RPMI7951 (cell line): Measurements from ENCODE around the gene RNF146. TPM values are rescaled to one million over a fixed set of nuclear protein-coding genes. Genes with fewer than 3 reads are reported as not detected.
"Not testable (repeated sequence)": the region's sequence is repeated elsewhere in the genome, so short reads cannot be mapped to it uniquely, and the experiment has no call there.

Experiments
- DNase-seq: peaks from one replicate; pipeline ENCODE4 v3.0.0-alpha.2; 2012; ENCODE audit warnings: low read depth
- total RNA-seq: library from RNA; depleted of rRNA; stranded (reverse); fragments of >200 nt; shearing (Covaris generic); gene quantifications from 2 replicates; pipeline ENCODE4 v1.2.3, GENCODE V29; 2014

RNF146 gene
- total RNA-seq, 1 experiment from 2014 or later, result 29.1 TPM

- no peak for DNase-seq
These were observed 22.0 kb downstream of the RNF146 start for GRCh38 chr6:127288705-127289104.

- DNase-seq, result no peak
These were observed 23.3 kb downstream of the RNF146 start for GRCh38 chr6:127289934-127290333.

GRCh38 chr6:127290391-127291265, 24.0 kb downstream of the RNF146 start:
- no peak for DNase-seq

- DNase-seq, result no peak
These were observed 24.8 kb downstream of the RNF146 start for GRCh38 chr6:127291495-127291894.

GRCh38 chr6:127297502-127298070, 30.9 kb downstream of the RNF146 start:
- no peak for DNase-seq

- no peak for DNase-seq
These were observed 31.8 kb downstream of the RNF146 start for GRCh38 chr6:127298475-127298874.

GRCh38 chr6:127299522-127300240, 33.0 kb downstream of the RNF146 start:
- DNase-seq, result peak; percentile 7

GRCh38 chr6:127300411-127300810, 33.7 kb downstream of the RNF146 start:
- DNase-seq, result peak; percentile 72

- DNase-seq, result no peak
These were observed 34.6 kb downstream of the RNF146 start for GRCh38 chr6:127301199-127301700.

GRCh38 chr6:127302728-127303660, 36.3 kb downstream of the RNF146 start:
- DNase-seq, result peak; percentile 47

GRCh38 chr6:127303917-127304316, 37.3 kb downstream of the RNF146 start:
- DNase-seq, result no peak

- DNase-seq, result no peak
These were observed 39.1 kb downstream of the RNF146 start for GRCh38 chr6:127305741-127306140.

- DNase-seq, result no peak
These were observed 50.9 kb downstream of the RNF146 start for GRCh38 chr6:127317388-127318128.

GRCh38 chr6:127319686-127320085, 53.0 kb downstream of the RNF146 start:
- DNase-seq, result no peak

GRCh38 chr6:127328043-127328609, 61.5 kb downstream of the RNF146 start:
- peak; percentile 16 for DNase-seq

- DNase-seq, result not testable (repeated sequence)
These were observed 64.6 kb downstream of the RNF146 start for GRCh38 chr6:127331256-127331655.

- DNase-seq, result no peak
These were observed 65.8 kb downstream of the RNF146 start for GRCh38 chr6:127332383-127332961.
